H9 (cell line): ENCODE measurements around the gene ANKRD23. TPM values are rescaled to one million over a fixed set of nuclear protein-coding genes. Genes with fewer than 3 reads are reported as not detected.

ENCODE experiments used
- DNase-seq: peaks from one replicate; pipeline ENCODE4 v3.0.0-alpha.2; 2017
- H2AFZ ChIP-seq: one replicate; pipeline ENCODE4 v1.6.1; 2013; ENCODE audit warnings: mild to moderate bottlenecking, low read length, control low read depth, moderate library complexity
- H2AK5ac ChIP-seq: 2 replicates; pipeline ENCODE4 v1.6.1; 2013; ENCODE audit warnings: low read length, control low read depth, mixed read lengths; ENCODE audit not compliant: insufficient read length
- H2BK120ac ChIP-seq: one replicate; pipeline ENCODE4 v1.6.1; 2013; ENCODE audit warnings: low read depth, mild to moderate bottlenecking, low read length, control low read depth, inconsistent platforms; ENCODE audit not compliant: poor library complexity, severe bottlenecking
- H2BK12ac ChIP-seq: 2 replicates; pipeline ENCODE4 v1.6.1; 2013; ENCODE audit warnings: low read length, control low read depth, mixed read lengths, low read depth; ENCODE audit not compliant: insufficient read length
- H2BK15ac ChIP-seq: 2 replicates; pipeline ENCODE4 v1.6.1; 2013; ENCODE audit warnings: low read depth, low read length, control low read depth
- H2BK20ac ChIP-seq: one replicate; pipeline ENCODE4 v1.6.1; 2013; ENCODE audit warnings: low read depth, mild to moderate bottlenecking, low read length, control low read depth, inconsistent platforms; ENCODE audit not compliant: poor library complexity, severe bottlenecking
- H2BK5ac ChIP-seq: 2 replicates; pipeline ENCODE4 v1.6.1; 2013; ENCODE audit warnings: low read length, control low read depth, mixed read lengths; ENCODE audit not compliant: insufficient read length
- H3K14ac ChIP-seq: 2 replicates; pipeline ENCODE4 v1.6.1; 2013; ENCODE audit warnings: low read length, control low read depth; ENCODE audit not compliant: insufficient read depth
- H3K18ac ChIP-seq: 2 replicates; pipeline ENCODE4 v1.6.1; 2013; ENCODE audit warnings: low read depth, mild to moderate bottlenecking, mixed read lengths, low read length, control low read depth; ENCODE audit not compliant: insufficient read length
- H3K23ac ChIP-seq: 2 replicates; pipeline ENCODE4 v1.6.1; 2013; ENCODE audit warnings: low read length, control low read depth, mixed read lengths, low read depth; ENCODE audit not compliant: insufficient read length
- H3K23me2 ChIP-seq: 2 replicates; pipeline ENCODE4 v1.6.1; 2013; ENCODE audit warnings: low read depth, mild to moderate bottlenecking, mixed read lengths, low read length, control low read depth; ENCODE audit not compliant: insufficient read length, poor library complexity, severe bottlenecking
- H3K27ac ChIP-seq: 2 replicates; pipeline ENCODE4 v1.5.1; 2013; ENCODE audit warnings: low read length, control low read depth, mixed read lengths, low read depth; ENCODE audit not compliant: insufficient read length
- H3K27me3 ChIP-seq: 2 replicates; pipeline ENCODE4 v1.6.1; 2013; ENCODE audit warnings: low read length, control low read depth, inconsistent platforms; ENCODE audit not compliant: insufficient read depth
- H3K4ac ChIP-seq: 2 replicates; pipeline ENCODE4 v1.6.1; 2013; ENCODE audit warnings: low read depth, mild to moderate bottlenecking, control low read depth, inconsistent platforms, low read length, moderate library complexity
- H3K4me1 ChIP-seq: 2 replicates; pipeline ENCODE4 v1.6.1; 2013; ENCODE audit warnings: low read length, control low read depth, inconsistent platforms; ENCODE audit not compliant: insufficient read depth
- H3K4me2 ChIP-seq: 2 replicates; pipeline ENCODE4 v1.6.1; 2013; ENCODE audit warnings: low read length, control low read depth, mixed read lengths; ENCODE audit not compliant: insufficient read length, insufficient read depth
- H3K56ac ChIP-seq: 2 replicates; pipeline ENCODE4 v1.6.1; 2013; ENCODE audit warnings: low read depth, mild to moderate bottlenecking, mixed read lengths, low read length, control low read depth; ENCODE audit not compliant: insufficient read length
- H3K79me1 ChIP-seq: 2 replicates; pipeline ENCODE4 v1.6.1; 2013; ENCODE audit warnings: low read depth, mild to moderate bottlenecking, moderate library complexity, low read length, control low read depth, inconsistent platforms; ENCODE audit not compliant: insufficient read depth, poor library complexity, severe bottlenecking
- H3K79me2 ChIP-seq: 2 replicates; pipeline ENCODE4 v1.6.1; 2013; ENCODE audit warnings: low read length, control low read depth, inconsistent platforms; ENCODE audit not compliant: insufficient read depth
- H3K9ac ChIP-seq: 2 replicates; pipeline ENCODE4 v1.6.1; 2013; ENCODE audit warnings: low read length, control low read depth, mixed read lengths; ENCODE audit not compliant: insufficient read length; ENCODE audit errors: extremely low read depth
- H3K9me3 ChIP-seq: one replicate; pipeline ENCODE4 v1.6.1; 2013; ENCODE audit warnings: low read depth, low read length, inconsistent platforms; ENCODE audit not compliant: control insufficient read depth
- H3T11ph ChIP-seq: one replicate; pipeline ENCODE4 v1.6.1; 2013; ENCODE audit warnings: mild to moderate bottlenecking, low read length, control low read depth, inconsistent platforms
- H4K20me1 ChIP-seq: one replicate; pipeline ENCODE4 v1.6.1; 2013; ENCODE audit not compliant: control insufficient read depth, insufficient read length, insufficient read depth
- H4K5ac ChIP-seq: 2 replicates; pipeline ENCODE4 v1.6.1; 2013; ENCODE audit warnings: low read depth, mild to moderate bottlenecking, mixed read lengths, low read length, control low read depth; ENCODE audit not compliant: insufficient read length
- H4K8ac ChIP-seq: replicated peaks from 2 replicates; pipeline ENCODE4 v1.6.1; 2013; ENCODE audit warnings: low read length, control low read depth, mixed read lengths, low read depth; ENCODE audit not compliant: insufficient read length
- H4K91ac ChIP-seq: 2 replicates; pipeline ENCODE4 v1.6.1; 2013; ENCODE audit warnings: low read depth, mild to moderate bottlenecking, moderate library complexity, mixed read lengths, low read length, control low read depth; ENCODE audit not compliant: insufficient read length
- H3K27ac Mint-ChIP-seq, 3 experiments: 2 replicates in 2 of 3; 3 replicates in 1 of 3; pipeline ENCODE4 v1.8.0; 2020 to 2021; ENCODE audit warnings: mixed read lengths in 3 of 3, mild to moderate bottlenecking in 1 of 3, moderate library complexity in 1 of 3
- H3K27me3 Mint-ChIP-seq: 2 replicates; pipeline ENCODE4 v1.8.0; 2021; ENCODE audit warnings: low read depth, mild to moderate bottlenecking, moderate library complexity, mixed read lengths
- H3K36me3 Mint-ChIP-seq, 3 experiments: 2 replicates in 2 of 3; 3 replicates in 1 of 3; pipeline ENCODE4 v1.8.0; 2020 to 2021; ENCODE audit warnings: low read depth in 3 of 3, mixed read lengths in 3 of 3; ENCODE audit not compliant: insufficient read depth in 1 of 3
- H3K4me1 Mint-ChIP-seq, 2 experiments: 2 replicates each; pipeline ENCODE4 v1.8.0; 2020; ENCODE audit warnings: mixed read lengths in 2 of 2
- H3K4me3 Mint-ChIP-seq, 2 experiments: 2 replicates in 1 of 2; 3 replicates in 1 of 2; pipeline ENCODE4 v1.8.0; 2020 to 2021; ENCODE audit warnings: mild to moderate bottlenecking in 2 of 2, mixed read lengths in 2 of 2, moderate library complexity in 1 of 2
- H3K9me3 Mint-ChIP-seq, 2 experiments: 2 replicates in 1 of 2; 3 replicates in 1 of 2; pipeline ENCODE4 v1.8.0; 2020; ENCODE audit warnings: mild to moderate bottlenecking in 2 of 2, mixed read lengths in 2 of 2, moderate library complexity in 1 of 2
- WGBS: extraction: QIAGEN DNeasy Blood & Tissue Kit; methylation state at CpG from one replicate; pipeline ENCODE4 v1.1.7; 2013; ENCODE audit warnings: missing lambda C conversion rate, low lambda C conversion rate, mixed read lengths; ENCODE audit not compliant: insufficient read length; ENCODE audit errors: extremely low coverage; 5-methylcytosine and 5-hydroxymethylcytosine counted together
- total RNA-seq: library from RNA; stranded (reverse); gene quantifications from 2 replicates; pipeline ENCODE4 v1.2.1, GENCODE V29; 2021
- TF ChIP-seq, protein P1 (sequence below): fragments of 200-600 bp; sonication (generic); conservative IDR thresholded peaks from 3 replicates; pipeline ENCODE4 v1.8.0; 2021; ENCODE audit warnings: antibody characterized with exemption, mild to moderate bottlenecking

ANKRD23 gene
- total RNA-seq, 1 experiment from 2014 or later, result 2.4 TPM

DNA sequence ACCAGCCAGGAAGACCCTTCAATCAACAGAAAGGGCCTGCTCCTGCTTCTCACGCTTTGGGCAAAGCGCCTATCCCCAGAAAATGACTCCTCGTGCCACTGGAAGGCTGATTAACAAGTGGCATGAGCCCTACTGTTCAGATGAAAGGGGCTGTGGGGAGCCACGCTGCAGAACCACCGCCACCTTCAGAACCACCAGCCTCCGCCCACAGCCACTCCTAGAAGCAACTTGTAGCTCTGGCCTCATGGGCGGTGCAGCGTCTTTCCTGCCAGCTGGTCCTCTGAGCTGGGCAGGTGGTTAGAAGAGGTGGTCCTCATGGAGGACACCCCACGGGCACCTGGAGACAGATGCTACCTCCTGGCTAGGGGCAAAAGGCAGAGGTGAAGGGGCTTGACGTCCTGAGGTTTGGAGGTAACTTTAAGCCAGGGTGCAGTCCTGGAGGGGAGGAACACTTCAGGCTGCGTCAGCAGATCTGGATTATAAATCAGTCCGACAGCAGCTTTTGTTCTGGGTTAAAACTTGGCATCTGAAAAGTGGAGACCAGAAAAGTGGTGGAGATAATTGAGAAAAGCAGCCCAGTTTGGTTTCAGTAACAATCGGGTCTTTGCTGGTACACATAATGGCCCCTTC lies 26.9 kb upstream of the ANKRD23 start:
- H3K36me3 Mint-ChIP-seq, result peaks cover 3 to 21% (median 14%) of the 10 kb centered on the region in 3 experiments
- Histone ChIP-seq H4K20me1 (no peaks in the 10 kb centered on the region), H3K23ac (no peak overlapping the region), H3K56ac (no peak overlapping the region), H2AK5ac (no peak overlapping the region), H3T11ph (no peak overlapping the region), H3K23me2 (peaks cover 16% of the 10 kb centered on the region), H2BK12ac (no peak overlapping the region), H3K27me3 (no peaks in the 10 kb centered on the region), H2BK15ac (no peak overlapping the region), H4K5ac (no peak overlapping the region), H3K79me1 (peaks cover 10% of the 10 kb centered on the region), H4K8ac (no peak overlapping the region), H3K79me2 (peaks cover 10% of the 10 kb centered on the region; the same call in 1 of the 2 replicates), H3K4ac (no peak overlapping the region), H3K27ac (no peak overlapping the region), H3K9ac (no peak overlapping the region), H2BK20ac (no peak overlapping the region), H3K14ac (peak overlapping the region; percentile 64), H3K4me2 (peak overlapping the region; percentile 79), H3K18ac (peak overlapping the region; percentile 21), H2BK5ac (no peak overlapping the region), H3K4me1 (peaks cover 3% of the 10 kb centered on the region; the same call in 1 of the 2 replicates), H4K91ac (no peak overlapping the region), H3K9me3 (no peaks in the 10 kb centered on the region), H2BK120ac (no peak overlapping the region), H2AFZ (no peak overlapping the region)
- H3K4me3 Mint-ChIP-seq, result peak overlapping the region; percentile 74 to 84
- no peaks in the 10 kb centered on the region for H3K9me3 Mint-ChIP-seq
- no CpG with 5 or more reads among the region's 13 CpGs for WGBS
- H3K27ac Mint-ChIP-seq, result peak overlapping the region in 2 of 3 experiments; percentile 44 to 52; a peak in 1 of 7 replicates
- H3K4me1 Mint-ChIP-seq, result peaks cover 42 to 52% of the 10 kb centered on the region in 2 experiments
- no peak for DNase-seq
- TF ChIP-seq, protein P1, sequence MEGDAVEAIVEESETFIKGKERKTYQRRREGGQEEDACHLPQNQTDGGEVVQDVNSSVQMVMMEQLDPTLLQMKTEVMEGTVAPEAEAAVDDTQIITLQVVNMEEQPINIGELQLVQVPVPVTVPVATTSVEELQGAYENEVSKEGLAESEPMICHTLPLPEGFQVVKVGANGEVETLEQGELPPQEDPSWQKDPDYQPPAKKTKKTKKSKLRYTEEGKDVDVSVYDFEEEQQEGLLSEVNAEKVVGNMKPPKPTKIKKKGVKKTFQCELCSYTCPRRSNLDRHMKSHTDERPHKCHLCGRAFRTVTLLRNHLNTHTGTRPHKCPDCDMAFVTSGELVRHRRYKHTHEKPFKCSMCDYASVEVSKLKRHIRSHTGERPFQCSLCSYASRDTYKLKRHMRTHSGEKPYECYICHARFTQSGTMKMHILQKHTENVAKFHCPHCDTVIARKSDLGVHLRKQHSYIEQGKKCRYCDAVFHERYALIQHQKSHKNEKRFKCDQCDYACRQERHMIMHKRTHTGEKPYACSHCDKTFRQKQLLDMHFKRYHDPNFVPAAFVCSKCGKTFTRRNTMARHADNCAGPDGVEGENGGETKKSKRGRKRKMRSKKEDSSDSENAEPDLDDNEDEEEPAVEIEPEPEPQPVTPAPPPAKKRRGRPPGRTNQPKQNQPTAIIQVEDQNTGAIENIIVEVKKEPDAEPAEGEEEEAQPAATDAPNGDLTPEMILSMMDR, result no peak
- no peaks in the 10 kb centered on the region; the same call in 1 of the 2 replicates for H3K27me3 Mint-ChIP-seq
